Measurements from ENCODE around the gene KDM6B.

The KDM6B gene

GRCh38 chr17:7849130-7849750 lies 15.2 kb downstream of the KDM6B start:
- no peak for DNase-seq (ENCODE audit: low read depth)
- TF ChIP-seq CTCF (IDR thresholded peaks at IDR 0.05; ENCODE audit: control insufficient read depth, extremely low read depth, insufficient read depth) = no peak
- H3K4me3 ChIP-seq (ENCODE audit: low read depth, low read length) = no peak overlapping the region

- TF ChIP-seq CTCF (IDR thresholded peaks at IDR 0.05; ENCODE audit: control insufficient read depth, extremely low read depth, insufficient read depth) = no peak
- DNase-seq (ENCODE audit: low read depth) = no peak
- no peak overlapping the region for H3K4me3 ChIP-seq (ENCODE audit: low read depth, low read length)
Observed at GRCh38 chr17:7849751-7850504, 15.9 kb downstream of the KDM6B start.

GRCh38 chr17:7850701-7851437 lies 16.9 kb downstream of the KDM6B start:
- no peak for TF ChIP-seq CTCF (IDR thresholded peaks at IDR 0.05; ENCODE audit: control insufficient read depth, extremely low read depth, insufficient read depth)
- DNase-seq (ENCODE audit: low read depth) = no peak
- H3K4me3 ChIP-seq (ENCODE audit: low read depth, low read length) = peak overlapping the region; percentile 42

GRCh38 chr17:7851438-7852261 lies 17.6 kb downstream of the KDM6B start:
- peak; percentile 91 for TF ChIP-seq CTCF (IDR thresholded peaks at IDR 0.05; ENCODE audit: control insufficient read depth, extremely low read depth, insufficient read depth)
- peak overlapping the region; percentile 42 for H3K4me3 ChIP-seq (ENCODE audit: low read depth, low read length)
- no peak for DNase-seq (ENCODE audit: low read depth)

- no peak for DNase-seq (ENCODE audit: low read depth)
- no peak for TF ChIP-seq CTCF (IDR thresholded peaks at IDR 0.05; ENCODE audit: control insufficient read depth, extremely low read depth, insufficient read depth)
- H3K4me3 ChIP-seq (ENCODE audit: low read depth, low read length) = no peak overlapping the region
Observed at GRCh38 chr17:7852262-7852670, 18.2 kb downstream of the KDM6B start.

- DNase-seq (ENCODE audit: low read depth) = no peak
- no peak overlapping the region for H3K4me3 ChIP-seq (ENCODE audit: low read depth, low read length)
- TF ChIP-seq CTCF (IDR thresholded peaks at IDR 0.05; ENCODE audit: control insufficient read depth, extremely low read depth, insufficient read depth) = no peak
Observed at GRCh38 chr17:7852919-7853690, 19.1 kb downstream of the KDM6B start.

All from LNCaP clone FGC (cell line).